Skin of body (tissue), 2 donors: ENCODE measurements around the gene MAP2. TPM values are rescaled to one million over a fixed set of nuclear protein-coding genes. Genes with fewer than 3 reads are reported as not detected.

Experiments used
- DNase-seq: peaks from one replicate; lab custom pipeline; 2025; lab: John Stamatoyannopoulos, UW
- total RNA-seq: library from RNA; depleted of rRNA; stranded (reverse); fragments of >200 nt; gene quantifications from one replicate; pipeline ENCODE4 v1.2.3, GENCODE V29; 2014

Gene MAP2
- total RNA-seq, 1 donor from 2014 or later: 14.4 TPM

GRCh38 chr2:209532321-209532720 lies 108.5 kb downstream of the MAP2 start:
- no peak for DNase-seq

GRCh38 chr2:209533391-209533790 lies 109.5 kb downstream of the MAP2 start:
- peak; percentile 53 for DNase-seq

- DNase-seq: no peak
Observed at GRCh38 chr2:209534228-209534627, 110.4 kb downstream of the MAP2 start.

- DNase-seq: no peak
Observed at GRCh38 chr2:209536363-209536762, 112.5 kb downstream of the MAP2 start.

- DNase-seq: no peak
Observed at GRCh38 chr2:209547726-209548125, 123.9 kb downstream of the MAP2 start.

GRCh38 chr2:209549589-209549988 lies 125.7 kb downstream of the MAP2 start:
- DNase-seq: no peak

GRCh38 chr2:209553913-209554312 lies 130.1 kb downstream of the MAP2 start:
- no peak for DNase-seq

GRCh38 chr2:209556354-209556961 lies 132.6 kb downstream of the MAP2 start:
- no peak for DNase-seq

GRCh38 chr2:209560911-209561310 lies 137.1 kb downstream of the MAP2 start:
- DNase-seq: no peak

- DNase-seq: no peak
Observed at GRCh38 chr2:209563453-209563852, 139.6 kb downstream of the MAP2 start.

- no peak for DNase-seq
Observed at GRCh38 chr2:209564816-209565215, 141.0 kb downstream of the MAP2 start.

GRCh38 chr2:209565896-209566582 lies 142.2 kb downstream of the MAP2 start:
- no peak for DNase-seq

GRCh38 chr2:209570194-209570593 lies 146.3 kb downstream of the MAP2 start:
- no peak for DNase-seq

GRCh38 chr2:209574515-209574914 lies 150.7 kb downstream of the MAP2 start:
- DNase-seq: no peak

- no peak for DNase-seq
Observed at GRCh38 chr2:209577376-209578357, 153.8 kb downstream of the MAP2 start.

- no peak for DNase-seq
Observed at GRCh38 chr2:209578394-209579001, 154.7 kb downstream of the MAP2 start.

- peak; percentile 42 for DNase-seq
Observed at GRCh38 chr2:209579230-209579749, 155.4 kb downstream of the MAP2 start.

- DNase-seq: no peak
Observed at GRCh38 chr2:209581040-209581439, 157.2 kb downstream of the MAP2 start.

- DNase-seq: no peak
Observed at GRCh38 chr2:209582281-209582680, 158.4 kb downstream of the MAP2 start.

GRCh38 chr2:209584472-209584871 lies 160.6 kb downstream of the MAP2 start:
- DNase-seq: no peak

- no peak for DNase-seq
Observed at GRCh38 chr2:209584915-209585314, 161.1 kb downstream of the MAP2 start.
